Activated B cell treated with CpG ODN at 0.5 μM for 24 hours (primary cell): ENCODE data around the gene TIAM2. TPM values are rescaled to one million over a fixed set of nuclear protein-coding genes. Genes with fewer than 3 reads are reported as not detected.
"Not testable (repeated sequence)": the region's sequence is repeated elsewhere in the genome, so short reads cannot be mapped to it uniquely, and the experiment has no call there.

Experiments
- ATAC-seq: fragments of 200-7000 bp; cut with Tn5 transposase; one replicate; pipeline ENCODE4 v1.10.0; 2021; ENCODE audit warnings: low read depth, mild to moderate bottlenecking, moderate library complexity
- CTCF ChIA-PET: fragments of 350-600 bp; sonication (Branson Sonifier 250); formaldehyde crosslinking; loops from one replicate; lab custom pipeline; 2021; ENCODE audit warnings: antibody characterized with exemption; lab: Charles Lee
- POLR2A ChIA-PET: fragments of 350-600 bp; sonication (Branson Sonifier 250); formaldehyde crosslinking; loops from one replicate; lab custom pipeline; 2021; ENCODE audit warnings: antibody characterized with exemption; lab: Charles Lee
- DNase-seq: peaks from one replicate; pipeline ENCODE4 v3.0.0; 2022
- H3K27ac Mint-ChIP-seq: one replicate; pipeline ENCODE4 v1.8.0; 2020; ENCODE audit warnings: mixed read lengths
- H3K27me3 Mint-ChIP-seq: one replicate; pipeline ENCODE4 v1.8.0; 2021; ENCODE audit warnings: mixed read lengths
- H3K36me3 Mint-ChIP-seq: one replicate; pipeline ENCODE4 v1.8.0; 2021; ENCODE audit warnings: low read depth, mixed read lengths
- H3K4me1 Mint-ChIP-seq: one replicate; pipeline ENCODE4 v1.8.0; 2021; ENCODE audit warnings: mixed read lengths
- H3K4me3 Mint-ChIP-seq: one replicate; pipeline ENCODE4 v1.8.0; 2020; ENCODE audit warnings: mild to moderate bottlenecking, mixed read lengths
- H3K9me3 Mint-ChIP-seq: one replicate; pipeline ENCODE4 v1.8.0; 2020; ENCODE audit warnings: mixed read lengths
- CTCF ChIP-seq: fragments of 200-600 bp; IDR thresholded peaks from one replicate; pipeline ENCODE4 v1.8.0; 2022; ENCODE audit warnings: antibody characterized with exemption, mild to moderate bottlenecking
- intact Hi-C: fragments of 100-400 bp; cut with micrococcal nuclease; formaldehyde crosslinking; loops from one replicate; pipeline ENCODE4 v1.15.1; 2024
- total RNA-seq: library from RNA; stranded (reverse); gene quantifications from 2 replicates; pipeline ENCODE4 v1.2.3, GENCODE V29; 2022

The TIAM2 gene
- total RNA-seq, 1 donor from 2014 or later, result 13.0 TPM

GRCh38 chr6:154956771-154957522 lies 38.2 kb upstream of the TIAM2 start:
- Mint-ChIP-seq H3K27ac (no peak overlapping the region), H3K9me3 (no peaks in the 10 kb centered on the region), H3K4me1 (peaks cover 9% of the 10 kb centered on the region), H3K36me3 (peaks cover 8% of the 10 kb centered on the region), H3K27me3 (no peaks in the 10 kb centered on the region), H3K4me3 (no peak overlapping the region)
- no peak for TF ChIP-seq CTCF
- POLR2A ChIA-PET, result interaction anchor here (0.5 to 0.7 kb wide), 2 partner anchors 36 to 217 kb away, joined by 5 read pairs; no protein-coding TSS in a partner anchor
- DNase-seq (no peak), ATAC-seq (no peak)
- CTCF ChIA-PET, result no interaction called here
- intact Hi-C loops, result no loop called here

GRCh38 chr6:154958469-154958868 lies 36.6 kb upstream of the TIAM2 start:
- Mint-ChIP-seq H3K36me3 (peaks cover 12% of the 10 kb centered on the region), H3K4me1 (no peaks in the 10 kb centered on the region), H3K4me3 (no peak overlapping the region), H3K27me3 (no peaks in the 10 kb centered on the region), H3K9me3 (no peaks in the 10 kb centered on the region), H3K27ac (no peak overlapping the region)
- ATAC-seq (no peak), DNase-seq (no peak)
- TF ChIP-seq CTCF, result no peak
- ChIA-PET CTCF (no interaction called here), POLR2A (no interaction called here)
- intact Hi-C loops, result no loop called here

- no peak for DNase-seq
- no peaks in the 10 kb centered on the region for H3K9me3 Mint-ChIP-seq
- ChIA-PET POLR2A (no interaction called here), CTCF (no interaction called here)
- no peak for TF ChIP-seq CTCF
- H3K27ac Mint-ChIP-seq, result no peak overlapping the region
- H3K27me3 Mint-ChIP-seq, result no peaks in the 10 kb centered on the region
- H3K4me1 Mint-ChIP-seq, result no peaks in the 10 kb centered on the region
- ATAC-seq, result no peak
- no peak overlapping the region for H3K4me3 Mint-ChIP-seq
- intact Hi-C loops, result no loop called here
- H3K36me3 Mint-ChIP-seq, result peaks cover 16% of the 10 kb centered on the region
Measured at GRCh38 chr6:154960299-154960843, 34.7 kb upstream of the TIAM2 start.

- H3K27ac Mint-ChIP-seq, result no peak overlapping the region
- ATAC-seq, result no peak
- no peak for DNase-seq
- intact Hi-C loops, result no loop called here
- no peak for TF ChIP-seq CTCF
- no peaks in the 10 kb centered on the region for H3K9me3 Mint-ChIP-seq
- ChIA-PET CTCF (no interaction called here), POLR2A (no interaction called here)
- no peaks in the 10 kb centered on the region for H3K4me1 Mint-ChIP-seq
- no peaks in the 10 kb centered on the region for H3K27me3 Mint-ChIP-seq
- peaks cover 16% of the 10 kb centered on the region for H3K36me3 Mint-ChIP-seq
- H3K4me3 Mint-ChIP-seq, result no peak overlapping the region
Measured at GRCh38 chr6:154960854-154961530, 34.1 kb upstream of the TIAM2 start.

- Mint-ChIP-seq H3K9me3 (no peaks in the 10 kb centered on the region), H3K36me3 (peaks cover 16% of the 10 kb centered on the region), H3K4me3 (no peak overlapping the region), H3K27me3 (no peaks in the 10 kb centered on the region), H3K4me1 (no peaks in the 10 kb centered on the region), H3K27ac (no peak overlapping the region)
- intact Hi-C loops, result no loop called here
- CTCF ChIA-PET, result no interaction called here
- POLR2A ChIA-PET, result no interaction called here
- TF ChIP-seq CTCF, result no peak
- ATAC-seq (no peak), DNase-seq (no peak)
Measured at GRCh38 chr6:154962753-154963152, 32.4 kb upstream of the TIAM2 start.

GRCh38 chr6:154966065-154966770 lies 28.9 kb upstream of the TIAM2 start:
- not testable (repeated sequence) for ATAC-seq

More at GRCh38 chr6:154966065-154966770, 28.9 kb upstream of the TIAM2 start:
- H3K4me3 Mint-ChIP-seq, POLR2A ChIA-PET, intact Hi-C loops, H3K4me1 Mint-ChIP-seq, H3K27ac Mint-ChIP-seq, CTCF ChIA-PET, H3K9me3 Mint-ChIP-seq, H3K27me3 Mint-ChIP-seq, DNase-seq: not testable (repeated sequence)
- peaks cover 12% of the 10 kb centered on the region for H3K36me3 Mint-ChIP-seq
